GM23338 (cell line): ENCODE measurements around the gene ANGPTL2. TPM values are rescaled to one million over a fixed set of nuclear protein-coding genes. Genes with fewer than 3 reads are reported as not detected.
"Not testable (repeated sequence)": the region's sequence is repeated elsewhere in the genome, so short reads cannot be mapped to it uniquely, and the experiment has no call there.

Source experiments
- ATAC-seq: fragments of 200-7000 bp; cut with Tn5 transposase; 3 replicates; pipeline ENCODE4 v1.9.1; 2020
- DNase-seq: peaks from one replicate; pipeline ENCODE4 v3.0.0-alpha.2; 2015; ENCODE audit warnings: low spot score
- H2AFZ ChIP-seq: fragments of 200-600 bp; sonication (generic); 2 replicates; pipeline ENCODE4 v1.8.0; 2016; ENCODE audit warnings: antibody characterized with exemption, mild to moderate bottlenecking, moderate library complexity
- H3F3A ChIP-seq: fragments of 200-600 bp; sonication (generic); replicated peaks from 2 replicates; pipeline ENCODE4 v1.8.0; 2017; ENCODE audit warnings: antibody characterized with exemption, mixed run types, low read depth
- H3K27ac ChIP-seq: fragments of 200-600 bp; sonication (generic); 2 replicates; pipeline ENCODE4 v1.6.1; 2016; ENCODE audit warnings: low read depth
- H3K27me3 ChIP-seq: fragments of 200-600 bp; sonication (generic); 2 replicates; pipeline ENCODE4 v1.8.0; 2016; ENCODE audit warnings: mild to moderate bottlenecking, mixed run types, moderate library complexity; ENCODE audit not compliant: insufficient read depth
- H3K36me3 ChIP-seq: fragments of 200-600 bp; sonication (generic); 2 replicates; pipeline ENCODE4 v1.8.0; 2016; ENCODE audit warnings: mild to moderate bottlenecking; ENCODE audit not compliant: insufficient read depth
- H3K4me1 ChIP-seq: fragments of 200-600 bp; sonication (generic); 2 replicates; pipeline ENCODE4 v1.8.0; 2016; ENCODE audit warnings: mild to moderate bottlenecking, moderate library complexity; ENCODE audit not compliant: insufficient read depth
- H3K4me2 ChIP-seq: fragments of 200-600 bp; sonication (generic); 2 replicates; pipeline ENCODE4 v1.7.1; 2017; ENCODE audit warnings: mixed run types
- H3K4me3 ChIP-seq: fragments of 200-600 bp; sonication (generic); 2 replicates; pipeline ENCODE4 v1.6.1; 2016; ENCODE audit warnings: mixed run types
- H3K79me2 ChIP-seq: fragments of 200-600 bp; sonication (generic); replicated peaks from 2 replicates; pipeline ENCODE4 v1.8.0; 2017; ENCODE audit warnings: mild to moderate bottlenecking; ENCODE audit not compliant: insufficient read depth
- H3K9me2 ChIP-seq: fragments of 200-600 bp; sonication (generic); 2 replicates; pipeline ENCODE4 v1.8.0; 2017; ENCODE audit not compliant: insufficient read depth
- H4K20me1 ChIP-seq: fragments of 200-600 bp; sonication (generic); replicated peaks from 2 replicates; pipeline ENCODE4 v1.8.0; 2017; ENCODE audit warnings: mild to moderate bottlenecking; ENCODE audit not compliant: insufficient read depth
- H3K27ac Mint-ChIP-seq: 2 replicates; pipeline ENCODE4 v1.8.0; 2020; ENCODE audit warnings: inconsistent platforms, mild to moderate bottlenecking, moderate library complexity, mixed read lengths
- H3K27me3 Mint-ChIP-seq: 3 replicates; pipeline ENCODE4 v1.8.0; 2022; ENCODE audit warnings: low read depth, mild to moderate bottlenecking, moderate library complexity, mixed read lengths, inconsistent platforms; ENCODE audit not compliant: insufficient read depth, poor library complexity
- H3K36me3 Mint-ChIP-seq: 3 replicates; pipeline ENCODE4 v1.8.0; 2021; ENCODE audit warnings: low read depth, mild to moderate bottlenecking, inconsistent platforms, moderate library complexity, mixed read lengths
- H3K4me1 Mint-ChIP-seq: 3 replicates; pipeline ENCODE4 v1.8.0; 2020; ENCODE audit warnings: mild to moderate bottlenecking, inconsistent platforms, mixed read lengths
- H3K4me3 Mint-ChIP-seq: 3 replicates; pipeline ENCODE4 v1.8.0; 2021; ENCODE audit warnings: moderate library complexity, mild to moderate bottlenecking, inconsistent platforms, mixed read lengths
- H3K9me3 Mint-ChIP-seq: 3 replicates; pipeline ENCODE4 v1.8.0; 2020; ENCODE audit warnings: moderate library complexity, mild to moderate bottlenecking, inconsistent platforms, mixed read lengths
- CREB1 ChIP-seq: fragments of 250-450 bp; sonication (Bioruptor Pico); IDR thresholded peaks from 2 replicates; pipeline ENCODE4 v1.5.0; 2020; ENCODE audit warnings: low read depth, mild to moderate bottlenecking, moderate library complexity
- POLR2AphosphoS5 ChIP-seq: IDR thresholded peaks from 2 replicates; pipeline ENCODE4 v1.6.1; 2016; ENCODE audit warnings: antibody characterized with exemption, low read depth
- long read RNA-seq: library from polyadenylated mRNA; unstranded; transcript quantifications from one replicate; pipeline ENCODE4 v2.0.0, GENCODE V29; 2020; ENCODE audit not compliant: unreplicated experiment
- polyA plus RNA-seq: library from polyadenylated mRNA; unstranded; fragments of >200 nt; fragmentation: Nextera tagmentation; extraction: Ambion mirVana; gene quantifications from 2 replicates; pipeline ENCODE4 v1.2.1, GENCODE V29; 2016
- total RNA-seq: library from RNA; depleted of rRNA; stranded (reverse); fragments of >200 nt; shearing (Covaris generic); gene quantifications from 2 replicates; pipeline ENCODE4 v1.2.3, GENCODE V29; 2014; rRNA removed
- TF ChIP-seq, protein P1 (sequence below): fragments of 250-450 bp; sonication (Bioruptor Pico); IDR thresholded peaks from 2 replicates; pipeline ENCODE4 v1.5.0; 2020; ENCODE audit warnings: mild to moderate bottlenecking, moderate library complexity

The ANGPTL2 gene, protein sequence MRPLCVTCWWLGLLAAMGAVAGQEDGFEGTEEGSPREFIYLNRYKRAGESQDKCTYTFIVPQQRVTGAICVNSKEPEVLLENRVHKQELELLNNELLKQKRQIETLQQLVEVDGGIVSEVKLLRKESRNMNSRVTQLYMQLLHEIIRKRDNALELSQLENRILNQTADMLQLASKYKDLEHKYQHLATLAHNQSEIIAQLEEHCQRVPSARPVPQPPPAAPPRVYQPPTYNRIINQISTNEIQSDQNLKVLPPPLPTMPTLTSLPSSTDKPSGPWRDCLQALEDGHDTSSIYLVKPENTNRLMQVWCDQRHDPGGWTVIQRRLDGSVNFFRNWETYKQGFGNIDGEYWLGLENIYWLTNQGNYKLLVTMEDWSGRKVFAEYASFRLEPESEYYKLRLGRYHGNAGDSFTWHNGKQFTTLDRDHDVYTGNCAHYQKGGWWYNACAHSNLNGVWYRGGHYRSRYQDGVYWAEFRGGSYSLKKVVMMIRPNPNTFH
- total RNA-seq, result 5.2 and 7.1 TPM in 2 replicates
- 2.9 and 3.1 TPM in 2 replicates for polyA plus RNA-seq
- long read RNA-seq, result 0 reads

DNA sequence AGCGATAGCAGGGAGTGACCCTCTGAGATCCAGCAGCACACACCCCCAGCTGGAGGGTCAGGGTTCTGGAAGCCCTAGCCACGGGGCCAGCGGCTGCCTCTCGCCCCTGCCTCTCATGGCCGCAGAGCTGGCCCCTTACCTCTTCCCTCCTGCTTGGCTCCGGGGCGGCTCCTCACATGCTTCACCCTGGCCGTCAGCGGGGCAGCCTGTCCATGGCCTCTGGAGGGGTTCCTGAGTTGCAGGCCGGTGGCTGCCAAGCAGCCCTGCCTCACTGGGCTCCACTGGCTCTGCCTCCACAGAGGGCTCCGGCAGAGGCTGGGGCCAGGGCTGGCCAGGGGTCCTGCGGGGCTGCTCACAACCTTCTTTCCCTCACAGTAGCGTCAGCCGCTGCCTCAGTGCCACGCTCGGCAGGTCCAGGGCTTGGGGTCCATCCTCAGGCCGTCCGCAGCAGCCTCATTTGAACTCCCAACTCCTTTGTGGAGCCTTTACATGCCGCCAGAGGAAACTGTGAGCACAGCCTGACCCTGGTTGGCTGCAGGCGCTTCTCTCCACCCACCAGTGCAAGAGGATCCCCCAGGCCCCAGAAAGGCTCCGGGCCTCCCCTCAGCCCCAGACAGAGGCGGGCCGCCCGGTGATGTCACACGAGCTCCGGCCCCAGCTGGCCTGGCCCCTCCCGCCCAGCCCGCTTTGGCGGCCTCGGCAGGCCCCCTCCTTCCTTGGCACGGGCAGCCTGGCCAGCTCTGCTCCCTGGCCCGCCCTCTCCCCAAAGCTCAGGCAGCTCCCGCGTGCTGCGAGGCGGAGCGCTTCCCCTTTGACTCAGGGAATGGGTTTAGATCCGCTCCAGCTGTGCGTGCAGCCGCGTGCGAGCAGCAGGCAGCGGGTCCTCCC lies at the start of gene ANGPTL2:
ANGPTL2 (minus strand) TSS at position 460 of the 888 bp plus-strand sequence. CDS start 13,904 bp downstream, outside the sequence.
- Mint-ChIP-seq H3K27ac (peak within 1 kb of the TSS; percentile 66; the same call in 1 of the 2 replicates), H3K27me3 (peaks cover 18% of the 10 kb centered on the region), H3K9me3 (no peaks in the 10 kb centered on the region), H3K4me1 (peaks cover 32% of the 10 kb centered on the region), H3K36me3 (no peaks in the 10 kb centered on the region), H3K4me3 (peak within 1 kb of the TSS; percentile 90)
- no peaks in the 10 kb centered on the region; the same call in 1 of the 2 replicates for H4K20me1 ChIP-seq
- DNase-seq (peak; percentile 92), ATAC-seq (peak; percentile 91)
- H3F3A ChIP-seq, result peaks cover 4% of the 10 kb centered on the region; the same call in 1 of the 2 replicates
- peak within 1 kb of the TSS; percentile 92 for H3K4me2 ChIP-seq
- peak; percentile 70 for TF ChIP-seq CREB1 (CRISPR knock-in tag)
- TF ChIP-seq, protein P1, sequence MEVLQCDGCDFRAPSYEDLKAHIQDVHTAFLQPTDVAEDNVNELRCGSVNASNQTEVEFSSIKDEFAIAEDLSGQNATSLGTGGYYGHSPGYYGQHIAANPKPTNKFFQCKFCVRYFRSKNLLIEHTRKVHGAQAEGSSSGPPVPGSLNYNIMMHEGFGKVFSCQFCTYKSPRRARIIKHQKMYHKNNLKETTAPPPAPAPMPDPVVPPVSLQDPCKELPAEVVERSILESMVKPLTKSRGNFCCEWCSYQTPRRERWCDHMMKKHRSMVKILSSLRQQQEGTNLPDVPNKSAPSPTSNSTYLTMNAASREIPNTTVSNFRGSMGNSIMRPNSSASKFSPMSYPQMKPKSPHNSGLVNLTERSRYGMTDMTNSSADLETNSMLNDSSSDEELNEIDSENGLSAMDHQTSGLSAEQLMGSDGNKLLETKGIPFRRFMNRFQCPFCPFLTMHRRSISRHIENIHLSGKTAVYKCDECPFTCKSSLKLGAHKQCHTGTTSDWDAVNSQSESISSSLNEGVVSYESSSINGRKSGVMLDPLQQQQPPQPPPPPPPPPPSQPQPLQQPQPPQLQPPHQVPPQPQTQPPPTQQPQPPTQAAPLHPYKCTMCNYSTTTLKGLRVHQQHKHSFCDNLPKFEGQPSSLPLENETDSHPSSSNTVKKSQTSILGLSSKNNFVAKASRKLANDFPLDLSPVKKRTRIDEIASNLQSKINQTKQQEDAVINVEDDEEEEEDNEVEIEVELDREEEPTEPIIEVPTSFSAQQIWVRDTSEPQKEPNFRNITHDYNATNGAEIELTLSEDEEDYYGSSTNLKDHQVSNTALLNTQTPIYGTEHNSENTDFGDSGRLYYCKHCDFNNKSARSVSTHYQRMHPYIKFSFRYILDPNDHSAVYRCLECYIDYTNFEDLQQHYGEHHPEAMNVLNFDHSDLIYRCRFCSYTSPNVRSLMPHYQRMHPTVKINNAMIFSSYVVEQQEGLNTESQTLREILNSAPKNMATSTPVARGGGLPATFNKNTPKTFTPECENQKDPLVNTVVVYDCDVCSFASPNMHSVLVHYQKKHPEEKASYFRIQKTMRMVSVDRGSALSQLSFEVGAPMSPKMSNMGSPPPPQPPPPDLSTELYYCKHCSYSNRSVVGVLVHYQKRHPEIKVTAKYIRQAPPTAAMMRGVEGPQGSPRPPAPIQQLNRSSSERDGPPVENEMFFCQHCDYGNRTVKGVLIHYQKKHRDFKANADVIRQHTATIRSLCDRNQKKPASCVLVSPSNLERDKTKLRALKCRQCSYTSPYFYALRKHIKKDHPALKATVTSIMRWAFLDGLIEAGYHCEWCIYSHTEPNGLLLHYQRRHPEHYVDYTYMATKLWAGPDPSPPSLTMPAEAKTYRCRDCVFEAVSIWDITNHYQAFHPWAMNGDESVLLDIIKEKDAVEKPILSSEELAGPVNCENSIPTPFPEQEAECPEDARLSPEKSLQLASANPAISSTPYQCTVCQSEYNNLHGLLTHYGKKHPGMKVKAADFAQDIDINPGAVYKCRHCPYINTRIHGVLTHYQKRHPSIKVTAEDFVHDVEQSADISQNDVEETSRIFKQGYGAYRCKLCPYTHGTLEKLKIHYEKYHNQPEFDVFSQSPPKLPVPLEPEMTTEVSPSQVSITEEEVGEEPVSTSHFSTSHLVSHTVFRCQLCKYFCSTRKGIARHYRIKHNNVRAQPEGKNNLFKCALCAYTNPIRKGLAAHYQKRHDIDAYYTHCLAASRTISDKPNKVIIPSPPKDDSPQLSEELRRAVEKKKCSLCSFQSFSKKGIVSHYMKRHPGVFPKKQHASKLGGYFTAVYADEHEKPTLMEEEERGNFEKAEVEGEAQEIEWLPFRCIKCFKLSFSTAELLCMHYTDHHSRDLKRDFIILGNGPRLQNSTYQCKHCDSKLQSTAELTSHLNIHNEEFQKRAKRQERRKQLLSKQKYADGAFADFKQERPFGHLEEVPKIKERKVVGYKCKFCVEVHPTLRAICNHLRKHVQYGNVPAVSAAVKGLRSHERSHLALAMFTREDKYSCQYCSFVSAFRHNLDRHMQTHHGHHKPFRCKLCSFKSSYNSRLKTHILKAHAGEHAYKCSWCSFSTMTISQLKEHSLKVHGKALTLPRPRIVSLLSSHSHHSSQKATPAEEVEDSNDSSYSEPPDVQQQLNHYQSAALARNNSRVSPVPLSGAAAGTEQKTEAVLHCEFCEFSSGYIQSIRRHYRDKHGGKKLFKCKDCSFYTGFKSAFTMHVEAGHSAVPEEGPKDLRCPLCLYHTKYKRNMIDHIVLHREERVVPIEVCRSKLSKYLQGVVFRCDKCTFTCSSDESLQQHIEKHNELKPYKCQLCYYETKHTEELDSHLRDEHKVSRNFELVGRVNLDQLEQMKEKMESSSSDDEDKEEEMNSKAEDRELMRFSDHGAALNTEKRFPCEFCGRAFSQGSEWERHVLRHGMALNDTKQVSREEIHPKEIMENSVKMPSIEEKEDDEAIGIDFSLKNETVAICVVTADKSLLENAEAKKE (CRISPR knock-in tag), result no peak
- TF ChIP-seq POLR2AphosphoS5, result peak; percentile 53
- peaks cover 6% of the 10 kb centered on the region; the same call in 1 of the 2 replicates for H3K79me2 ChIP-seq
- H3K9me2 ChIP-seq, result no peaks in the 10 kb centered on the region
- no peaks in the 10 kb centered on the region for H3K27me3 ChIP-seq
- peak within 1 kb of the TSS; percentile 55; the same call in 1 of the 2 replicates for H3K27ac ChIP-seq
- peak within 1 kb of the TSS; percentile 86 for H2AFZ ChIP-seq
- peak within 1 kb of the TSS; percentile 60 for H3K4me3 ChIP-seq
- H3K36me3 ChIP-seq, result no peaks in the 10 kb centered on the region
- H3K4me1 ChIP-seq, result peaks cover 22% of the 10 kb centered on the region

DNA sequence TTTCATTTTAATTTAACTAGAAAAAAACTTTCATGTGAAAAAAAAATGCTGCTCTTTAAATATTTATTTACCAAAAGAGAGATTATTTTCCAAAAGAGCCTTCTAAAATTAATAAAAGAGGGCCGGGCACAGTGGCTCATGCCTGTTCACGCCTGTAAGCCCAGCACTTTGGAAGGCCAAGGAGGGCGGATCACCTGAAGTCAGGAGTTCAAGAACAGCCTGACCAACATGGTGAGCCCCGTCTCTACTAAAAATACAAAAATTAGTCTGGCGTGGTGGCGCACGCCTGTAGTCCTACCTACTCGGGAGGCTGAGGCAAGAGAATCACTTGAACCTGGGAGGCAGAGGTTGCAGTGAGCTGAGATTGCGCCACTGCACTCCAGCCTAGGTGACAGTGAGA lies 48.9 kb upstream of the ANGPTL2 start:
- not testable (repeated sequence) for DNase-seq

More for the DNA sequence above, 48.9 kb upstream of the ANGPTL2 start:
- not testable (repeated sequence) for H3K36me3 ChIP-seq, H3K79me2 ChIP-seq, H3F3A ChIP-seq, H3K27ac ChIP-seq, H3K27ac Mint-ChIP-seq, H3K27me3 Mint-ChIP-seq, H3K36me3 Mint-ChIP-seq, H2AFZ ChIP-seq, H3K4me1 Mint-ChIP-seq, ATAC-seq, H3K4me1 ChIP-seq, H3K27me3 ChIP-seq, H3K9me3 Mint-ChIP-seq, H4K20me1 ChIP-seq, H3K4me2 ChIP-seq, H3K4me3 ChIP-seq, H3K9me2 ChIP-seq, H3K4me3 Mint-ChIP-seq
